H9 (cell line): Measurements from ENCODE around the gene FAM78A. TPM values are rescaled to one million over a fixed set of nuclear protein-coding genes. Genes with fewer than 3 reads are reported as not detected.
A peak's percentile ranks its signal among the peaks of the same experiment; 100 is the strongest.

Experiments
- DNase-seq: peaks from one replicate; pipeline ENCODE4 v3.0.0-alpha.2; 2017
- H2AFZ ChIP-seq: one replicate; pipeline ENCODE4 v1.6.1; 2013; ENCODE audit warnings: mild to moderate bottlenecking, low read length, control low read depth, moderate library complexity
- H2AK5ac ChIP-seq: 2 replicates; pipeline ENCODE4 v1.6.1; 2013; ENCODE audit warnings: low read length, control low read depth, mixed read lengths; ENCODE audit not compliant: insufficient read length
- H2BK120ac ChIP-seq: one replicate; pipeline ENCODE4 v1.6.1; 2013; ENCODE audit warnings: low read depth, mild to moderate bottlenecking, low read length, control low read depth, inconsistent platforms; ENCODE audit not compliant: poor library complexity, severe bottlenecking
- H2BK12ac ChIP-seq: 2 replicates; pipeline ENCODE4 v1.6.1; 2013; ENCODE audit warnings: low read length, control low read depth, mixed read lengths, low read depth; ENCODE audit not compliant: insufficient read length
- H2BK15ac ChIP-seq: 2 replicates; pipeline ENCODE4 v1.6.1; 2013; ENCODE audit warnings: low read depth, low read length, control low read depth
- H2BK20ac ChIP-seq: one replicate; pipeline ENCODE4 v1.6.1; 2013; ENCODE audit warnings: low read depth, mild to moderate bottlenecking, low read length, control low read depth, inconsistent platforms; ENCODE audit not compliant: poor library complexity, severe bottlenecking
- H2BK5ac ChIP-seq: 2 replicates; pipeline ENCODE4 v1.6.1; 2013; ENCODE audit warnings: low read length, control low read depth, mixed read lengths; ENCODE audit not compliant: insufficient read length
- H3K14ac ChIP-seq: 2 replicates; pipeline ENCODE4 v1.6.1; 2013; ENCODE audit warnings: low read length, control low read depth; ENCODE audit not compliant: insufficient read depth
- H3K18ac ChIP-seq: 2 replicates; pipeline ENCODE4 v1.6.1; 2013; ENCODE audit warnings: low read depth, mild to moderate bottlenecking, mixed read lengths, low read length, control low read depth; ENCODE audit not compliant: insufficient read length
- H3K23ac ChIP-seq: 2 replicates; pipeline ENCODE4 v1.6.1; 2013; ENCODE audit warnings: low read length, control low read depth, mixed read lengths, low read depth; ENCODE audit not compliant: insufficient read length
- H3K23me2 ChIP-seq: 2 replicates; pipeline ENCODE4 v1.6.1; 2013; ENCODE audit warnings: low read depth, mild to moderate bottlenecking, mixed read lengths, low read length, control low read depth; ENCODE audit not compliant: insufficient read length, poor library complexity, severe bottlenecking
- H3K27ac ChIP-seq: 2 replicates; pipeline ENCODE4 v1.5.1; 2013; ENCODE audit warnings: low read length, control low read depth, mixed read lengths, low read depth; ENCODE audit not compliant: insufficient read length
- H3K27me3 ChIP-seq: 2 replicates; pipeline ENCODE4 v1.6.1; 2013; ENCODE audit warnings: low read length, control low read depth, inconsistent platforms; ENCODE audit not compliant: insufficient read depth
- H3K4ac ChIP-seq: 2 replicates; pipeline ENCODE4 v1.6.1; 2013; ENCODE audit warnings: low read depth, mild to moderate bottlenecking, control low read depth, inconsistent platforms, low read length, moderate library complexity
- H3K4me1 ChIP-seq: 2 replicates; pipeline ENCODE4 v1.6.1; 2013; ENCODE audit warnings: low read length, control low read depth, inconsistent platforms; ENCODE audit not compliant: insufficient read depth
- H3K4me2 ChIP-seq: 2 replicates; pipeline ENCODE4 v1.6.1; 2013; ENCODE audit warnings: low read length, control low read depth, mixed read lengths; ENCODE audit not compliant: insufficient read length, insufficient read depth
- H3K56ac ChIP-seq: 2 replicates; pipeline ENCODE4 v1.6.1; 2013; ENCODE audit warnings: low read depth, mild to moderate bottlenecking, mixed read lengths, low read length, control low read depth; ENCODE audit not compliant: insufficient read length
- H3K79me1 ChIP-seq: 2 replicates; pipeline ENCODE4 v1.6.1; 2013; ENCODE audit warnings: low read depth, mild to moderate bottlenecking, moderate library complexity, low read length, control low read depth, inconsistent platforms; ENCODE audit not compliant: insufficient read depth, poor library complexity, severe bottlenecking
- H3K79me2 ChIP-seq: 2 replicates; pipeline ENCODE4 v1.6.1; 2013; ENCODE audit warnings: low read length, control low read depth, inconsistent platforms; ENCODE audit not compliant: insufficient read depth
- H3K9ac ChIP-seq: 2 replicates; pipeline ENCODE4 v1.6.1; 2013; ENCODE audit warnings: low read length, control low read depth, mixed read lengths; ENCODE audit not compliant: insufficient read length; ENCODE audit errors: extremely low read depth
- H3K9me3 ChIP-seq: one replicate; pipeline ENCODE4 v1.6.1; 2013; ENCODE audit warnings: low read depth, low read length, inconsistent platforms; ENCODE audit not compliant: control insufficient read depth
- H3T11ph ChIP-seq: one replicate; pipeline ENCODE4 v1.6.1; 2013; ENCODE audit warnings: mild to moderate bottlenecking, low read length, control low read depth, inconsistent platforms
- H4K20me1 ChIP-seq: one replicate; pipeline ENCODE4 v1.6.1; 2013; ENCODE audit not compliant: control insufficient read depth, insufficient read length, insufficient read depth
- H4K5ac ChIP-seq: 2 replicates; pipeline ENCODE4 v1.6.1; 2013; ENCODE audit warnings: low read depth, mild to moderate bottlenecking, mixed read lengths, low read length, control low read depth; ENCODE audit not compliant: insufficient read length
- H4K8ac ChIP-seq: replicated peaks from 2 replicates; pipeline ENCODE4 v1.6.1; 2013; ENCODE audit warnings: low read length, control low read depth, mixed read lengths, low read depth; ENCODE audit not compliant: insufficient read length
- H4K91ac ChIP-seq: 2 replicates; pipeline ENCODE4 v1.6.1; 2013; ENCODE audit warnings: low read depth, mild to moderate bottlenecking, moderate library complexity, mixed read lengths, low read length, control low read depth; ENCODE audit not compliant: insufficient read length
- H3K27ac Mint-ChIP-seq, 3 experiments: 2 replicates in 2 of 3; 3 replicates in 1 of 3; pipeline ENCODE4 v1.8.0; 2020 to 2021; ENCODE audit warnings: mixed read lengths in 3 of 3, mild to moderate bottlenecking in 1 of 3, moderate library complexity in 1 of 3
- H3K27me3 Mint-ChIP-seq: 2 replicates; pipeline ENCODE4 v1.8.0; 2021; ENCODE audit warnings: low read depth, mild to moderate bottlenecking, moderate library complexity, mixed read lengths
- H3K36me3 Mint-ChIP-seq, 3 experiments: 2 replicates in 2 of 3; 3 replicates in 1 of 3; pipeline ENCODE4 v1.8.0; 2020 to 2021; ENCODE audit warnings: low read depth in 3 of 3, mixed read lengths in 3 of 3; ENCODE audit not compliant: insufficient read depth in 1 of 3
- H3K4me1 Mint-ChIP-seq, 2 experiments: 2 replicates each; pipeline ENCODE4 v1.8.0; 2020; ENCODE audit warnings: mixed read lengths in 2 of 2
- H3K4me3 Mint-ChIP-seq, 2 experiments: 2 replicates in 1 of 2; 3 replicates in 1 of 2; pipeline ENCODE4 v1.8.0; 2020 to 2021; ENCODE audit warnings: mild to moderate bottlenecking in 2 of 2, mixed read lengths in 2 of 2, moderate library complexity in 1 of 2
- H3K9me3 Mint-ChIP-seq, 2 experiments: 2 replicates in 1 of 2; 3 replicates in 1 of 2; pipeline ENCODE4 v1.8.0; 2020; ENCODE audit warnings: mild to moderate bottlenecking in 2 of 2, mixed read lengths in 2 of 2, moderate library complexity in 1 of 2
- WGBS: extraction: QIAGEN DNeasy Blood & Tissue Kit; methylation state at CpG from one replicate; pipeline ENCODE4 v1.1.7; 2013; ENCODE audit warnings: missing lambda C conversion rate, low lambda C conversion rate, mixed read lengths; ENCODE audit not compliant: insufficient read length; ENCODE audit errors: extremely low coverage; 5-methylcytosine and 5-hydroxymethylcytosine counted together
- total RNA-seq: library from RNA; stranded (reverse); gene quantifications from 2 replicates; pipeline ENCODE4 v1.2.1, GENCODE V29; 2021
- TF ChIP-seq, protein P1 (sequence below): fragments of 200-600 bp; sonication (generic); conservative IDR thresholded peaks from 3 replicates; pipeline ENCODE4 v1.8.0; 2021; ENCODE audit warnings: antibody characterized with exemption, mild to moderate bottlenecking

The FAM78A gene
- total RNA-seq, 1 experiment from 2014 or later = 1.9 TPM

DNA sequence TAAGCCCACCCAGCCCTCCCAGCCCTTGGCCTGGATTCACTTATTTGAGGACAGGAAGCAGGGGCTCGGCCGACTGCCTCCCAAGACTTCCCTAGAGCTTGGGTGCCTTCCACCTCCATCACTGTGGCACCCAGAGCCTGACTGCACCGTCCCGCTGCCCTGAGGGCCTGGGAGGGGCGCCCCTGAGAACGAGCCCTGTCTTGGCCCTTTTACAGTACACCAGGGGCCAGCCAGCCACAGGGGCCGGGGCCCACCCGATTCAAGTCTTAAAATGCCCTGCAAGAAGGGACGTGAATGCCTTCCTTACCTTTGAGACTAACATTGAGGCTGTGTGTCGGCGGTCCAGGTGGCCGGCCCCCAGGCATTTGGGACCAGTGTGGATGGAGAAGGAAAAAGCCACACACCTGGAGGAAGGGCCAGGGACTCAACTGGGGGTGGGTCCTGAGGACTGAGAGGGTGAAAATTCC is 16.8 kb downstream of the FAM78A start:
- no peak overlapping the region for H4K8ac ChIP-seq
- no peaks in the 10 kb centered on the region; the same call in 1 of the 2 replicates for H3K4me1 ChIP-seq
- H3K79me1 ChIP-seq = no peaks in the 10 kb centered on the region
- H3K9me3 ChIP-seq = no peaks in the 10 kb centered on the region
- no peaks in the 10 kb centered on the region for H4K20me1 ChIP-seq
- Mint-ChIP-seq H3K4me3 (0 out of 5 replicates have a peak overlapping the region, but pooled peaks of 1 of the 2 experiments have one; percentile 12), H3K27me3 (no peaks in the 10 kb centered on the region), H3K27ac (no peak overlapping the region; a peak in 1 of 7 replicates), H3K9me3 (no peaks in the 10 kb centered on the region), H3K36me3 (peaks cover 0 to 4% (median 3%) of the 10 kb centered on the region in 3 experiments; a peak in 4 of 7 replicates), H3K4me1 (peaks cover 9 to 25% of the 10 kb centered on the region in 2 experiments)
- H2BK120ac ChIP-seq = no peak overlapping the region
- H3K27ac ChIP-seq = no peak overlapping the region
- H3K4ac ChIP-seq = no peak overlapping the region
- no peak overlapping the region for H2AK5ac ChIP-seq
- no CpG with 5 or more reads among the region's 12 CpGs for WGBS
- no peak overlapping the region for H3K9ac ChIP-seq
- H3K4me2 ChIP-seq = no peak overlapping the region
- no peaks in the 10 kb centered on the region for H3K27me3 ChIP-seq
- H2BK20ac ChIP-seq = no peak overlapping the region
- no peaks in the 10 kb centered on the region for H3K79me2 ChIP-seq
- no peak for DNase-seq
- H3K14ac ChIP-seq = no peak overlapping the region
- TF ChIP-seq, protein P1, sequence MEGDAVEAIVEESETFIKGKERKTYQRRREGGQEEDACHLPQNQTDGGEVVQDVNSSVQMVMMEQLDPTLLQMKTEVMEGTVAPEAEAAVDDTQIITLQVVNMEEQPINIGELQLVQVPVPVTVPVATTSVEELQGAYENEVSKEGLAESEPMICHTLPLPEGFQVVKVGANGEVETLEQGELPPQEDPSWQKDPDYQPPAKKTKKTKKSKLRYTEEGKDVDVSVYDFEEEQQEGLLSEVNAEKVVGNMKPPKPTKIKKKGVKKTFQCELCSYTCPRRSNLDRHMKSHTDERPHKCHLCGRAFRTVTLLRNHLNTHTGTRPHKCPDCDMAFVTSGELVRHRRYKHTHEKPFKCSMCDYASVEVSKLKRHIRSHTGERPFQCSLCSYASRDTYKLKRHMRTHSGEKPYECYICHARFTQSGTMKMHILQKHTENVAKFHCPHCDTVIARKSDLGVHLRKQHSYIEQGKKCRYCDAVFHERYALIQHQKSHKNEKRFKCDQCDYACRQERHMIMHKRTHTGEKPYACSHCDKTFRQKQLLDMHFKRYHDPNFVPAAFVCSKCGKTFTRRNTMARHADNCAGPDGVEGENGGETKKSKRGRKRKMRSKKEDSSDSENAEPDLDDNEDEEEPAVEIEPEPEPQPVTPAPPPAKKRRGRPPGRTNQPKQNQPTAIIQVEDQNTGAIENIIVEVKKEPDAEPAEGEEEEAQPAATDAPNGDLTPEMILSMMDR = no peak
- no peak overlapping the region for H4K91ac ChIP-seq
- no peak overlapping the region for H3K18ac ChIP-seq
- no peak overlapping the region for H3T11ph ChIP-seq
- no peak overlapping the region for H2BK12ac ChIP-seq
- peaks cover 5% of the 10 kb centered on the region for H3K23me2 ChIP-seq
- no peak overlapping the region for H2BK5ac ChIP-seq
- no peak overlapping the region for H2AFZ ChIP-seq
- no peak overlapping the region for H2BK15ac ChIP-seq
- no peak overlapping the region for H3K56ac ChIP-seq
- no peak overlapping the region for H4K5ac ChIP-seq
- no peak overlapping the region for H3K23ac ChIP-seq
